ENCODE data around the gene SYT11. TPM values are rescaled to one million over a fixed set of nuclear protein-coding genes. Genes with fewer than 3 reads are reported as not detected.

The SYT11 gene
- total and polyA plus RNA-seq, 9 of the 15 experiments (the other 6 are each of a cell fraction or from before 2014, with no cell fraction given) = 0.05 to 0.18 (median 0.11) TPM

DNA sequence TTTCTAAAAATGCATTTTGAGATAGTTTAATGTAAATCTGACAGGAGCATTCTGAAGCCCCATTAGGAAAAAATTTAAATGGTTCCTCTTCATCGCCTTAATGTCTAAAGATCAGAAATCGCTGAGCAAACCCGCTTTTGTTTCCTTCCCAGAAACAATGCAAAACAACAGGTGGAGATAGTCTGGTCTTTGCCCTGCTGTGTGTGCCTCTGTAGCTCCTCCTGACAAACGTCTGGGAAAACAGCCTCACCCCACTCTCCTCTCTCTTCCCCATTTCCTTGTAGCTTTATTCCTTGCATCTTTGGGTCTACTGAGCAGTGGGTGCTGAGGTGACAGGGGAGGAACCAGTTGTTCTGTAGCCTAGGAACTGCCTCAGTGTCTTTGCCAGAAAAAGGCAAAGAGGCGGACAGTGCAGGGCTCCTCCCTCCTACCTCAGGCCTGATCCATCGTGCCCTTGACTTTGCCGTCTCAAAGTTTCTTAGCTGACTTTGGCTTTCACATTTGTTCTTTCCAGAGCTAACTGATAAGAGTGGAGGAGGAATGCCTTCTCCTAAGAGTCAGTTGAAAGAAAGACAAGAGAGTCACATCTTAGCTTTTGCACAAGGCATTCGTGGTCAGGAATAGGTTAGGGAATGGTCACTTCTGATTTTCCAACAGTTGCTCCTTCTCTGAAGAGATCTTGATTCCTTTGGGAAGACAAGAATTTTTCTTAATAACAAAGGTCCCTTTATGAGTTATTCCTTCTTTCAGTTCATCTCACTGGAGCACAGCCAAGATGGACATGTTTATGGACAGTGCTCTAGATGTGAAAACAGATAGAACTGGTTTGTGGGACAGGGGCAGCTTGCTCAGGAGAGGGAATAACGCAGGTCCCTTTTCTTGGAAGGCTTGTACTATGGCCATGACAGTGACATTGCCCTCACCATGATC lies 24.9 kb downstream of the SYT11 start:
- ATAC-seq = peak; percentile 79
- intact Hi-C loops (cut with micrococcal nuclease) = no loop called here
- H3K79me2 ChIP-seq (ENCODE audit: control insufficient read depth, insufficient read depth, low read length) = no peaks in the 10 kb centered on the region
- no peaks in the 10 kb centered on the region for H3K9me1 ChIP-seq (ENCODE audit: control insufficient read depth, insufficient read depth, low read length)
- H3K9me3 ChIP-seq (replicated peaks; ENCODE audit: control insufficient read depth, insufficient read depth, low read depth, low read length) = no peaks in the 10 kb centered on the region
- no peak overlapping the region for H3K4me3 ChIP-seq
- DNase-seq (ENCODE audit: extremely low read depth in 1 of 4, low spot score in 3 of 4) = peak in 2 of 4 experiments; percentile 29 to 45
- no peaks in the 10 kb centered on the region for H4K20me1 ChIP-seq (replicated peaks; ENCODE audit: control insufficient read depth, insufficient read depth, low read length)
- H3K36me3 ChIP-seq (ENCODE audit: control insufficient read depth, insufficient read depth, low read length) = no peaks in the 10 kb centered on the region
- H3K27ac ChIP-seq (ENCODE audit: extremely low read depth, low read depth, low read length) = peak overlapping the region; percentile 27; the same call in 2 of the 3 replicates
- no TSS peak for BruUV-seq (replicated peaks)
- CTCF ChIA-PET (ENCODE audit: low intra/inter-chr PET ratio) = no interaction called here
- peak overlapping the region; percentile 88 for H2AFZ ChIP-seq (ENCODE audit: low read depth, low read length)
- POLR2A ChIA-PET = interaction anchor here (0.6 to 2.6 kb wide), 10 partner anchors 9 to 50 kb away, joined by 3 to 14 read pairs (median 3); no protein-coding TSS in a partner anchor
- 7% methylated on average over 9 of the region's 9 CpGs for WGBS (ENCODE audit: insufficient coverage, low coverage, missing lambda C conversion rate)
- H3K9ac ChIP-seq (ENCODE audit: insufficient read depth in 1 of 2, low read depth in 2 of 2, low read length in 2 of 2) = peak overlapping the region; percentile 27 to 51; a peak in 2 of 4 replicates
- peaks cover 8 to 23% of the 10 kb centered on the region in 2 experiments; a peak in 4 of 5 replicates for H3K4me1 ChIP-seq (replicated peaks in 1 of 2; ENCODE audit: control insufficient read depth in 2 of 2, insufficient read depth in 2 of 2, low read length in 2 of 2)
- peak overlapping the region; percentile 56 for H3K4me2 ChIP-seq (ENCODE audit: insufficient read depth, low read length)
- peak; percentile 82 for FAIRE-seq
- in situ Hi-C loops (cut with MboI) = no loop called here
- no peaks in the 10 kb centered on the region; a peak in 1 of 5 replicates for H3K27me3 ChIP-seq (ENCODE audit: control insufficient read depth in 2 of 2, insufficient read depth in 2 of 2, low read length in 2 of 2)
- TF ChIP-seq ZNF766 (CRISPR knock-in tag; conservative IDR thresholded peaks at IDR 0.05) (0 out of 2 replicates have a peak, but pooled peaks have one; percentile 16), GATAD2A (IDR thresholded peaks at IDR 0.05) (no peak), PYGO2 (tag; IDR thresholded peaks at IDR 0.05) (no peak), MCM5 (IDR thresholded peaks at IDR 0.05; ENCODE audit: low read depth) (no peak), EP400 (IDR thresholded peaks at IDR 0.05) (no peak), HDAC8 (tag; IDR thresholded peaks at IDR 0.05) (no peak), ZNF696 (CRISPR knock-in tag; conservative IDR thresholded peaks at IDR 0.05) (no peak), CHD1 (IDR thresholded peaks at IDR 0.05; ENCODE audit: low read length) (no peak), TARDBP (IDR thresholded peaks at IDR 0.05) (no peak), SLC30A9 (CRISPR knock-in tag; IDR thresholded peaks at IDR 0.05) (no peak), ZNF444 (CRISPR knock-in tag; IDR thresholded peaks at IDR 0.05) (no peak), LARP7 (IDR thresholded peaks at IDR 0.05) (no peak), MEIS2 (IDR thresholded peaks at IDR 0.05; ENCODE audit: partially characterized antibody) (peak; percentile 13), HNRNPLL (IDR thresholded peaks at IDR 0.05; ENCODE audit: low read depth, low read length, poor library complexity, severe bottlenecking) (no peak), TBL1XR1 (IDR thresholded peaks at IDR 0.05; ENCODE audit: low read length in 2 of 2) (no peak)
- TF ChIP-seq, protein P1, sequence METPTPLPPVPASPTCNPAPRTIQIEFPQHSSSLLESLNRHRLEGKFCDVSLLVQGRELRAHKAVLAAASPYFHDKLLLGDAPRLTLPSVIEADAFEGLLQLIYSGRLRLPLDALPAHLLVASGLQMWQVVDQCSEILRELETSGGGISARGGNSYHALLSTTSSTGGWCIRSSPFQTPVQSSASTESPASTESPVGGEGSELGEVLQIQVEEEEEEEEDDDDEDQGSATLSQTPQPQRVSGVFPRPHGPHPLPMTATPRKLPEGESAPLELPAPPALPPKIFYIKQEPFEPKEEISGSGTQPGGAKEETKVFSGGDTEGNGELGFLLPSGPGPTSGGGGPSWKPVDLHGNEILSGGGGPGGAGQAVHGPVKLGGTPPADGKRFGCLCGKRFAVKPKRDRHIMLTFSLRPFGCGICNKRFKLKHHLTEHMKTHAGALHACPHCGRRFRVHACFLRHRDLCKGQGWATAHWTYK (CRISPR knock-in tag; IDR thresholded peaks at IDR 0.05) = no peak
- TF ChIP-seq, protein P2, sequence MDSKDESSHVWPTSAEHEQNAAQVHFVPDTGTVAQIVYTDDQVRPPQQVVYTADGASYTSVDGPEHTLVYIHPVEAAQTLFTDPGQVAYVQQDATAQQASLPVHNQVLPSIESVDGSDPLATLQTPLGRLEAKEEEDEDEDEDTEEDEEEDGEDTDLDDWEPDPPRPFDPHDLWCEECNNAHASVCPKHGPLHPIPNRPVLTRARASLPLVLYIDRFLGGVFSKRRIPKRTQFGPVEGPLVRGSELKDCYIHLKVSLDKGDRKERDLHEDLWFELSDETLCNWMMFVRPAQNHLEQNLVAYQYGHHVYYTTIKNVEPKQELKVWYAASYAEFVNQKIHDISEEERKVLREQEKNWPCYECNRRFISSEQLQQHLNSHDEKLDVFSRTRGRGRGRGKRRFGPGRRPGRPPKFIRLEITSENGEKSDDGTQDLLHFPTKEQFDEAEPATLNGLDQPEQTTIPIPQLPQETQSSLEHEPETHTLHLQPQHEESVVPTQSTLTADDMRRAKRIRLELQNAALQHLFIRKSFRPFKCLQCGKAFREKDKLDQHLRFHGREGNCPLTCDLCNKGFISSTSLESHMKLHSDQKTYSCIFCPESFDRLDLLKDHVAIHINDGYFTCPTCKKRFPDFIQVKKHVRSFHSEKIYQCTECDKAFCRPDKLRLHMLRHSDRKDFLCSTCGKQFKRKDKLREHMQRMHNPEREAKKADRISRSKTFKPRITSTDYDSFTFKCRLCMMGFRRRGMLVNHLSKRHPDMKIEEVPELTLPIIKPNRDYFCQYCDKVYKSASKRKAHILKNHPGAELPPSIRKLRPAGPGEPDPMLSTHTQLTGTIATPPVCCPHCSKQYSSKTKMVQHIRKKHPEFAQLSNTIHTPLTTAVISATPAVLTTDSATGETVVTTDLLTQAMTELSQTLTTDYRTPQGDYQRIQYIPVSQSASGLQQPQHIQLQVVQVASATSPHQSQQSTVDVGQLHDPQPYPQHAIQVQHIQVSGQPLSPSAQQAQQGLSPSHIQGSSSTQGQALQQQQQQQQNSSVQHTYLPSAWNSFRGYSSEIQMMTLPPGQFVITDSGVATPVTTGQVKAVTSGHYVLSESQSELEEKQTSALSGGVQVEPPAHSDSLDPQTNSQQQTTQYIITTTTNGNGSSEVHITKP (IDR thresholded peaks at IDR 0.05; ENCODE audit: partially characterized antibody) = peak; percentile 43
